ENCODE data around the gene DDX11.
"Not testable (repeated sequence)": the region's sequence is repeated elsewhere in the genome, so short reads cannot be mapped to it uniquely, and the experiment has no call there.

DDX11 gene

GRCh38 chr12:31124158-31124557 is 50.5 kb downstream of the DDX11 start:
- DNase-seq (ENCODE audit: low read depth), result not testable (repeated sequence)

GRCh38 chr12:31125171-31125570 is 51.5 kb downstream of the DDX11 start:
- not testable (repeated sequence) for DNase-seq (ENCODE audit: low read depth)

- DNase-seq (ENCODE audit: low read depth), result not testable (repeated sequence)
Measured at GRCh38 chr12:31127209-31127848, 53.7 kb downstream of the DDX11 start.

GRCh38 chr12:31136581-31136980 is 62.9 kb downstream of the DDX11 start:
- DNase-seq (ENCODE audit: low read depth), result not testable (repeated sequence)

GRCh38 chr12:31144768-31145167 is 71.1 kb downstream of the DDX11 start:
- not testable (repeated sequence) for DNase-seq (ENCODE audit: low read depth)

- DNase-seq (ENCODE audit: low read depth), result not testable (repeated sequence)
Measured at GRCh38 chr12:31145296-31145695, 71.6 kb downstream of the DDX11 start.

GRCh38 chr12:31147415-31147814 is 73.8 kb downstream of the DDX11 start:
- not testable (repeated sequence) for DNase-seq (ENCODE audit: low read depth)

- not testable (repeated sequence) for DNase-seq (ENCODE audit: low read depth)
Measured at GRCh38 chr12:31150766-31151165, 77.1 kb downstream of the DDX11 start.
